Muscle layer of colon (tissue), 2 donors: Measurements from ENCODE around the gene DMD.

ENCODE experiments used
- H3K27ac ChIP-seq: one replicate; pipeline ENCODE4 v1.7.0; 2013; ENCODE audit warnings: low read depth, mild to moderate bottlenecking, low read length, moderate library complexity
- H3K27me3 ChIP-seq, 2 donors: one replicate each; pipeline ENCODE4 v1.7.0; 2013; ENCODE audit warnings: low read length in 2 of 2, mild to moderate bottlenecking in 2 of 2; ENCODE audit not compliant: insufficient read depth in 2 of 2, control insufficient read depth in 1 of 2
- H3K36me3 ChIP-seq: one replicate; pipeline ENCODE4 v1.7.0; 2013; ENCODE audit warnings: mild to moderate bottlenecking, low read length; ENCODE audit not compliant: insufficient read depth
- H3K4me1 ChIP-seq: one replicate; pipeline ENCODE4 v1.7.0; 2013; ENCODE audit warnings: mild to moderate bottlenecking, low read length; ENCODE audit not compliant: insufficient read depth
- H3K4me3 ChIP-seq, 2 donors: one replicate each; pipeline ENCODE4 v1.7.0; 2013; ENCODE audit warnings: low read length in 2 of 2, low read depth in 1 of 2, mild to moderate bottlenecking in 1 of 2, moderate library complexity in 1 of 2
- H3K9ac ChIP-seq: one replicate; pipeline ENCODE4 v1.7.0; 2013; ENCODE audit warnings: low read length
- H3K9me3 ChIP-seq: one replicate; pipeline ENCODE4 v1.7.0; 2013; ENCODE audit warnings: mild to moderate bottlenecking, low read length
- donor health status: abdominal sarcoma.
- donor health status: Adenocarcinoma of cecum.

Gene DMD

DNA sequence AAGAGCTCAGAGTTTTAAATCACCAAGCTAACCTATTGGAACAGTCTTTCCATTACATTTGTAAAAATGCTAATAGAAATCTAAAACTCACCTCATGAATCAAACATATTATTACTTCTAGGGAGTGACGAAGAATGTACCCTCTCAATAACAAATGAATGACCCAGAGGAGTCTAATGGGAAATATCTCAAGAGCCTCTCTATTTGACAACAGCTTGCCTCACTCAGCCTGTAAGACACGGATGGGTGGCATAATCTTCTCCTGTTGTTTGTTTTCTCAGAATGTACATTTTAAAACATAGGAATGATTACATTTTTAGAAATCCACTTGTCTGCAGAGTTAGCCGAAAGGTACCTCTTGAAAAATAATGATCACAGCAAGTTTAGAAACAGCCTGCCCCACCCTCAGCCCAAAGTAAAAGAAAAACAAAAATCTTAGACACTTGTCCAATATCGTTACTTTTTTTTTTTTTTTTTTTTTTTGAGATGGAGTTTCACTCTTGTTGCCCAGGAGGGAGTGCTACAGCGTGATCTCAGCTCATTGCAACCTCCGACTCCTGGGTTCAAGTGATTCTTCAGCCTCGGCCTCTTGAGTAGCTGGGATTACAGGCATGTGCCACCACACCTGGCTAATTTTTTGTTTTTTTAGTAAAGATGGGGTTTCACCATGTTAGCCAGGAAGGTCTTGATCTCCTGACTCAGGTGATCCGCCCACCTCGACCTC, 1955.9 kb downstream of the DMD start:
- no peaks in the 10 kb centered on the region for H3K27me3 ChIP-seq
- no peaks in the 10 kb centered on the region for H3K9me3 ChIP-seq
- no peak overlapping the region for H3K27ac ChIP-seq
- H3K4me3 ChIP-seq: no peak overlapping the region
- no peaks in the 10 kb centered on the region for H3K4me1 ChIP-seq
- no peak overlapping the region for H3K9ac ChIP-seq
- no peaks in the 10 kb centered on the region for H3K36me3 ChIP-seq

DNA sequence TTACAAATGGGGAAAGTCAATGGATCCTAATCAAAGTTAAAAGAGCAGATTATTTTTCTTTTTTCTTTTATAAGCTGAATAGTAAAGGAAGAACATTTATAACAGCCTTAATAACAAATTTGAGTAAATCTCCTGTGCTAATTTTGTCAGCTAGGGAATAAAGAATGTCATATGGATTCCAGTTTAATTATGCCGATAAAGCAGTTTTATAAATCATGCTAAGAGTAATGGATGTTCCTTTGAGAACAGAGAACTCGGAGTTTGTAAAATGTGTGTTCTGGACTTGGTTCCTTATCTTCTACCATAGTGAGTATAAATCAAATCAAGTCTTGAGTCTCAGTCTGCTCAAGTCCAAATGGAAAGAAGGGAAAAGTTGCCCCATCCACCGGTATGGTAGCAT, 1959.2 kb downstream of the DMD start:
- H3K36me3 ChIP-seq: no peaks in the 10 kb centered on the region
- no peaks in the 10 kb centered on the region for H3K4me1 ChIP-seq
- no peak overlapping the region for H3K4me3 ChIP-seq
- no peaks in the 10 kb centered on the region for H3K9me3 ChIP-seq
- H3K27ac ChIP-seq: no peak overlapping the region
- H3K27me3 ChIP-seq: no peaks in the 10 kb centered on the region
- no peak overlapping the region for H3K9ac ChIP-seq

DNA sequence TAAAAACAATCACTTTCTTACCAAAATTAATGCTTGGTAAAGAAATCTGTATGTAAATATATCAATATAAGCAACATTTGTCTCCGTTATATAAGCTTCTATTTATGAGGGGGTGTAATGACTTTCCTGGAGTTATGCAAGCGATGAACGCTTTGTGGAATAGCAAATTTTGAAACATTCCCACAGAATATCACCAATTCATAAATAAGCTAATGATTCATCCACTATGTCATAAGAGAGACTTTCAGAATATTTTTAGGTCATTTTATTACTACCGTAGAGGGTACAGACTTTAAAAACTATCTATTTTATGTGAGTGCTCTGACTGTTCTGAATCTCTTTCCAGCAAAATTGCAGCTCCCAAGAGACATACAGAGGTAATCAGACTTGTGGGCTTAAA, 1960.0 kb downstream of the DMD start:
- H3K9ac ChIP-seq: no peak overlapping the region
- H3K27ac ChIP-seq: no peak overlapping the region
- no peaks in the 10 kb centered on the region for H3K9me3 ChIP-seq
- H3K4me1 ChIP-seq: no peaks in the 10 kb centered on the region
- no peak overlapping the region for H3K4me3 ChIP-seq
- no peaks in the 10 kb centered on the region for H3K36me3 ChIP-seq
- no peaks in the 10 kb centered on the region for H3K27me3 ChIP-seq

DNA sequence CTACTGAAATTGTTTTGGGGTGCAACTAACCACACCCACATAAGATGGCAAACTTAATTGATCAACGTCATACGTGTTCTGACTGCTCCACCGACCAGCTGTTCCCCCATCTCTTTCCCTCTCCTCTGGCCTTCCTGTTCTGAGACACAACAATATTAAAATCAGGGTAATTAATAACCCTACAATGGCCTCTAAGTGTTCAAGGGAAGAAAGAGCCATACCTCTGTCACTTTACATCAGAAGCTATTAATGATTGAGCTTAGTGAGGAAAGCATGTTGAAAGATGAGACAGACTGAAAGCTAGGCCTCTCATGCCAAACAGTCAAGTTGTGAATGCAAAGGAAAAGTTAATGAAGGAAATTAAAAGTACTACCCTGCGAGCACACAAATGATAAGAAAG, 1965.6 kb downstream of the DMD start:
- Histone ChIP-seq H3K9ac (no peak overlapping the region), H3K27me3 (no peaks in the 10 kb centered on the region), H3K4me1 (no peaks in the 10 kb centered on the region), H3K4me3 (no peak overlapping the region), H3K9me3 (no peaks in the 10 kb centered on the region), H3K36me3 (no peaks in the 10 kb centered on the region), H3K27ac (no peak overlapping the region)

DNA sequence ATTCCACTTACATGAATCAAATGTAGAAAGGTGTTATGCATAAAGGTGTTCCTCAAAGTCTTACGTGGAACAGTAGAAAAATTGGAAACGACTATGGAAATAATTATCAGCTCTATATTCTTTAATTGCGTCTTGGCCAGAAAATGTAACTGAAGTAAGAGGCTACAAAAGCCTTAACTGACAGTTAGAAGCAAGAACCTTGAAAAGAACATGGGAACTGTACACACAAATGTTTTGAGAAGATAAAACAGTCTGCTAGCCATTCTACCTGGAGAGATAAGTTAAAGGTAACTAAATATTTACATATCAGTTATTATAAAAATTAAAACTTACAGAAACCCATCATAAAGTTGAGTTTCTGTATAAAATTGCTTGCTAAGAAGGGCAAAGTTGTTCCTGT, 1967.5 kb downstream of the DMD start:
- no peak overlapping the region for H3K27ac ChIP-seq
- no peaks in the 10 kb centered on the region for H3K36me3 ChIP-seq
- H3K4me3 ChIP-seq: no peak overlapping the region
- H3K4me1 ChIP-seq: no peaks in the 10 kb centered on the region
- H3K9ac ChIP-seq: no peak overlapping the region
- H3K9me3 ChIP-seq: no peaks in the 10 kb centered on the region
- no peaks in the 10 kb centered on the region for H3K27me3 ChIP-seq

DNA sequence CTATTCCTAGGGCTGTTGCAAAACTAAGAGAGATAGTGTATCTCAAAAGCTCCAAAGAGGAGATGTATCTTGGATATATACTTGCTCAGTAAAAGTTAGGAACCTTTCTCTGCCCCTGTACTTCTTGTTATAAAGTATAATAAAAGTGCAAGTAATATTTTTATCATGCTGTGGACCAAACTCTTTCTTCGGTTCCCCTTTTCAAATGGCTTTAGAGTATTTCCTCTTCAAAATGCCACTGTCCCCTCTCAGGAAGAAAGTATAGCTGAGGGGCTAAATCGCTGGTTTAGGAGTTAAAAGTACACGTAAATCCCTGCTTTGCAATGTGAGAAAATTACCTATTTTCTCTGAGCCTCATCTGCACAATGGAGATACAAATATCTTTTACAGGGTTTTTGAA, 1970.4 kb downstream of the DMD start:
- no peaks in the 10 kb centered on the region for H3K36me3 ChIP-seq
- no peaks in the 10 kb centered on the region for H3K27me3 ChIP-seq
- no peak overlapping the region for H3K9ac ChIP-seq
- H3K4me1 ChIP-seq: no peaks in the 10 kb centered on the region
- H3K27ac ChIP-seq: no peak overlapping the region
- H3K4me3 ChIP-seq: no peak overlapping the region
- H3K9me3 ChIP-seq: no peaks in the 10 kb centered on the region

DNA sequence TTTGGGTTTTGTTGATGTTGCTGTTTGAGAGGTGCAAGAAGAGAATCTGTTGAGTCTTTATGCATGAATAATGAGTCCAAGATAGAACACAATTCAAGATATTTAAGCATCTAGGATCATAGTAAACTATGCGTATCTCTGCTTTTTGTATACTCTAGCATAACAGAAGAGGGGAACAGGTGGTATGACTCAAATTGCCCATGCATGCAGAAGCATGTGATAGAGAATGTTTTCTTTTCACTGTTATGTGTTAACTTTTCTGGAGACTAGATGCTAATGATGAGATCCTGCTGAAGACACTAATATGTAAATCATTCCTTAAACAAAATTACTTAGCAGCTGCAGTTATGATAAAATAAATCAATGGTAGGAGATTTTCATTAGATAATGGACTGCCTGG, 1974.2 kb downstream of the DMD start:
- Histone ChIP-seq H3K36me3 (no peaks in the 10 kb centered on the region), H3K9ac (no peak overlapping the region), H3K4me3 (no peak overlapping the region), H3K27ac (no peak overlapping the region), H3K9me3 (no peaks in the 10 kb centered on the region), H3K27me3 (no peaks in the 10 kb centered on the region), H3K4me1 (no peaks in the 10 kb centered on the region)

DNA sequence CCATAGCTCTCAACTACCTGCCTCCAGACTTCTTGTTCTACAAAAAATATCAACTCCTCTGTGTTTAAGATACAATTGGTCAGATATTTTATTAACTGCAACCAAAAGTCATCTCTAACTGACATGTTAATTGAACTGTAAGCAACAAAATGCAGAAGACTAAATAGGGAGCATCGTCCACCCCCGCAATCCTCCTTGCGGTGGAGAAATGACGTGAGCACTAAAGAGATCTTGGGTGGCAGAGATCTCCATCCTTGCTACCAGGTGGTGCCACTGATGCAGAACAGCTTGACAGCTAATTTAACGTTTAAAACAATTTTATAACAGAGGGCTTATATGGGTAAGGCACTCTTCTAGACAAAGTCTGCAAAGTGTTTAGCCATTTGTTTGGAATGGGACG, 1975.1 kb downstream of the DMD start:
- Histone ChIP-seq H3K27ac (no peak overlapping the region), H3K4me3 (no peak overlapping the region), H3K27me3 (no peaks in the 10 kb centered on the region), H3K9ac (no peak overlapping the region), H3K36me3 (no peaks in the 10 kb centered on the region), H3K9me3 (no peaks in the 10 kb centered on the region), H3K4me1 (no peaks in the 10 kb centered on the region)

DNA sequence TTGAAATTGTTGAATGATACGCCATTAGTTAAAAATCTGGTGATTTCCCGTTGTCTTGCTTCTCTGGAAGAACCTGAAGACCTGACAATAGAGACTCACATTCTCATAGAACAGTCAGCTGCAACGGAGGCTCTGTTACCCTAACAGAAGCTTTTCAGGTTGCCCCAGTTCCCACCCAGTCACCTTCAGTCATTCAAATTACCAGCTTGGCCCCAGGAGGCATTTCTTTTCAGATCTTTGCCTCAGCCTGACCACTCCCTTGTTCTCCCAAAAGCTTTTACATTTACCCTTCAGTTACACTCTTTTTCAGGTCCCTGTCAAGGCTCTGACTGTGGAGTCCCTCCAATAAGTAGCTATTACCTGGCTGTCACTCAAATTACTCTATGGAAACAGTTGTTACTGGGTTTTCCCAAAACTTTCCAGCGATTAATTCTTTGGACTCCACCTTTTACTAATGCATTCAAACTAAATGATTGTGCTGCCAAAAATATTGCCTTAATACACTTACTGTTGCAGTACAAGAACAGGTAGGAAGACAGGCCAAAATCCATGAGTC, 1977.3 kb downstream of the DMD start:
- Histone ChIP-seq H3K27me3 (no peaks in the 10 kb centered on the region), H3K9me3 (no peaks in the 10 kb centered on the region), H3K4me3 (no peak overlapping the region), H3K4me1 (peaks cover under 1% of the 10 kb centered on the region), H3K36me3 (no peaks in the 10 kb centered on the region), H3K9ac (no peak overlapping the region), H3K27ac (no peak overlapping the region)

DNA sequence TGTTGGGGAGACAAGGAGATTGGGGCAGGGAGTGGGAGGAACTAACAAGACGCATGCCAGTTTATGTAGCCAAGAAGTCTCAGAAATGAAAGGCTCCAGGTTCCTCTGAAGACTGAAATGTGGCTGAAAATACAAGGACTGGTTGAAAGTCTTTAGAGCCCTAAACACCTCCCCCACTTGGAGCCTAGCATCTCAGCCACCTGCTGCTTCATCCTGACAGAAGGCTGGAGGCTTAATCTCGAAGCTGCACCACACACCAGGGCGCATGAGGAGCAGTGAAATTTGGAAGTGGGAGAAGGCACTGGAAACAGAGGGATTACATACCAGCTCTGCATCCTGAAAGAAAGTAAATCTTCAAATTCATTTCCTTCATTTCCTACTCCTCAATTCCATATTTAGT, 1978.8 kb downstream of the DMD start:
- H3K4me3 ChIP-seq: no peak overlapping the region

DNA sequence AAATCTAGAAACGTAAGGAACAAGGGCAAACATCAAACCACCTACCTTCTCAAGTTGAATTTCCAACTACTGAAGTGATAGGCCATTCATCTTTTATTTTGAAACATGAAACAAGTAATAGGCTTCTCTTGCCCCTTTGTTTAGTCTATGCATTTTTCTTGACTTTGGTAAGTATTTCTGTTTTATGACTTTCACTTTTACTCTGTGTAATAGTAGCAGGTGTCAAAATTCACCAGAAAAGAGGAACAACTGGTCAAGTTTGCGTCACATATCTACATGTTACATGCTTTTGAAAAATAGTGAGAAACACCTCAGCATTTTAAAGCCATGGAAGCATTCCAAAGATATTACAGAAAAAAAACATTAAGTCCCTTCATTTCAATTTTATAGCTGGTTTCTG, 1982.4 kb downstream of the DMD start:
- no peaks in the 10 kb centered on the region for H3K36me3 ChIP-seq
- H3K27me3 ChIP-seq: no peaks in the 10 kb centered on the region
- H3K4me1 ChIP-seq: peaks cover 7% of the 10 kb centered on the region
- H3K9me3 ChIP-seq: no peaks in the 10 kb centered on the region
- no peak overlapping the region for H3K9ac ChIP-seq
- H3K4me3 ChIP-seq: no peak overlapping the region
- peak overlapping the region; percentile 1 for H3K27ac ChIP-seq

More for the DNA sequence above, 1978.8 kb downstream of the DMD start:
- Histone ChIP-seq H3K27ac (no peak overlapping the region), H3K9ac (no peak overlapping the region), H3K4me1 (peaks cover 7% of the 10 kb centered on the region), H3K36me3 (no peaks in the 10 kb centered on the region), H3K27me3 (no peaks in the 10 kb centered on the region), H3K9me3 (no peaks in the 10 kb centered on the region)

DNA sequence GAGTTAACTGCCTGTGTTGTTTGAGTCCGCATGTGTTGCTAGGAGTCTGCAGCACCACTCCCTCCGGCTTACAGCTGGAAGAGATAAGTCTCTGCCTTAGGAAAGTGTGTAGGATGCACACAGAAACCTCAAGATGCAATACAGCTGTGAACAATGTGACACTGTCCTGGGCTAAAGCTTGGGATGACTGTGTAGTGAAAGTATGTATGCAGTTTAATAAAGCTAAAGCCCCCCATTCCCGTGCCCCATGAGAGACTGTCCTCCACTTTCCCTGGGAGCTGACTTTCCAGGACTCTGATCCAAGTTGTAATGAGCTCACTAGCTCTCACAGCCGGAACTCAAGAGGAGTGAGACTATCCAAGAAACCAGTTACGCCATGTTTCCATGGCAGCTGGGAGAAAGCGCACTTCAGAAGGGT, 1982.9 kb downstream of the DMD start:
- Histone ChIP-seq H3K4me1 (peaks cover 7% of the 10 kb centered on the region), H3K36me3 (no peaks in the 10 kb centered on the region), H3K4me3 (no peak overlapping the region), H3K9ac (no peak overlapping the region), H3K27me3 (no peaks in the 10 kb centered on the region), H3K9me3 (no peaks in the 10 kb centered on the region), H3K27ac (no peak overlapping the region)
